Trophoblast cell (in vitro differentiated cells and primary cell): ENCODE data around the gene TUBGCP2.

Source experiments
- DNase-seq, 2 donors: peaks; one replicate each; pipeline ENCODE4 v3.0.0-alpha.2; 2016
- H2AFZ ChIP-seq: 2 replicates; pipeline ENCODE4 v1.6.1; 2013; ENCODE audit warnings: low read length, moderate library complexity, mild to moderate bottlenecking; ENCODE audit not compliant: insufficient read depth, poor library complexity
- H2AK5ac ChIP-seq: 2 replicates; pipeline ENCODE4 v1.6.1; 2013; ENCODE audit warnings: mild to moderate bottlenecking, low read length
- H2BK120ac ChIP-seq: 2 replicates; pipeline ENCODE4 v1.6.1; 2013; ENCODE audit warnings: low read length, mild to moderate bottlenecking, moderate library complexity; ENCODE audit not compliant: insufficient read depth, poor library complexity
- H2BK12ac ChIP-seq: 2 replicates; pipeline ENCODE4 v1.6.1; 2013; ENCODE audit warnings: mild to moderate bottlenecking, low read length, moderate library complexity
- H2BK5ac ChIP-seq: 2 replicates; pipeline ENCODE4 v1.6.1; 2013; ENCODE audit warnings: low read length, low read depth, moderate library complexity, mild to moderate bottlenecking; ENCODE audit not compliant: poor library complexity
- H3K14ac ChIP-seq: 2 replicates; pipeline ENCODE4 v1.6.1; 2013; ENCODE audit warnings: mild to moderate bottlenecking, low read length
- H3K18ac ChIP-seq: 2 replicates; pipeline ENCODE4 v1.6.1; 2013; ENCODE audit warnings: mild to moderate bottlenecking, low read length
- H3K23ac ChIP-seq: 2 replicates; pipeline ENCODE4 v1.6.1; 2013; ENCODE audit warnings: low read length
- H3K27ac ChIP-seq: 2 replicates; pipeline ENCODE4 v1.5.1; 2013; ENCODE audit warnings: low read depth, mild to moderate bottlenecking, inconsistent platforms, low read length, moderate library complexity
- H3K27me3 ChIP-seq: 2 replicates; pipeline ENCODE4 v1.6.1; 2013; ENCODE audit warnings: inconsistent platforms, mild to moderate bottlenecking, low read length, moderate library complexity; ENCODE audit not compliant: insufficient read depth
- H3K36me3 ChIP-seq, 2 experiments: 1 replicate in 1 of 2; 2 replicates in 1 of 2; pipeline ENCODE4 v1.6.1; 2013; ENCODE audit warnings: low read length in 2 of 2, mild to moderate bottlenecking in 2 of 2, moderate library complexity in 1 of 2; ENCODE audit not compliant: insufficient read depth in 2 of 2, control insufficient read depth in 1 of 2
- H3K4ac ChIP-seq: 2 replicates; pipeline ENCODE4 v1.6.1; 2013; ENCODE audit warnings: low read depth, mild to moderate bottlenecking, low read length, moderate library complexity
- H3K4me1 ChIP-seq, 2 experiments: 1 replicate in 1 of 2; 2 replicates in 1 of 2; pipeline ENCODE4 v1.6.1; 2013; ENCODE audit warnings: low read length in 2 of 2, mild to moderate bottlenecking in 2 of 2, moderate library complexity in 1 of 2; ENCODE audit not compliant: insufficient read depth in 2 of 2, control insufficient read depth in 1 of 2
- H3K4me2 ChIP-seq: 2 replicates; pipeline ENCODE4 v1.6.1; 2013; ENCODE audit warnings: inconsistent platforms, mild to moderate bottlenecking, low read length, moderate library complexity
- H3K4me3 ChIP-seq: 2 replicates; pipeline ENCODE4 v1.5.1; 2013; ENCODE audit warnings: mild to moderate bottlenecking, low read depth, low read length, inconsistent platforms
- H3K79me1 ChIP-seq: one replicate; pipeline ENCODE4 v1.6.1; 2013; ENCODE audit warnings: low read length
- H3K79me2 ChIP-seq: 2 replicates; pipeline ENCODE4 v1.6.1; 2013; ENCODE audit warnings: low read length, mild to moderate bottlenecking; ENCODE audit not compliant: control insufficient read depth, insufficient read depth, poor library complexity
- H3K9ac ChIP-seq: 2 replicates; pipeline ENCODE4 v1.6.1; 2013; ENCODE audit warnings: mild to moderate bottlenecking, low read length
- H3K9me3 ChIP-seq: 2 replicates; pipeline ENCODE4 v1.6.1; 2013; ENCODE audit warnings: low read depth, mild to moderate bottlenecking, control low read depth, inconsistent platforms, low read length; ENCODE audit not compliant: insufficient read depth
- H4K12ac ChIP-seq: 2 replicates; pipeline ENCODE4 v1.6.1; 2013; ENCODE audit warnings: low read depth, mild to moderate bottlenecking, low read length, moderate library complexity
- H4K8ac ChIP-seq: 2 replicates; pipeline ENCODE4 v1.6.1; 2013; ENCODE audit warnings: low read depth, mild to moderate bottlenecking, low read length, moderate library complexity
- H4K91ac ChIP-seq: one replicate; pipeline ENCODE4 v1.6.1; 2013; ENCODE audit warnings: low read depth, mild to moderate bottlenecking, low read length, moderate library complexity
- WGBS: extraction: QIAGEN DNeasy Blood & Tissue Kit; methylation state at CpG from one replicate; pipeline ENCODE4 v1.1.7; 2013; ENCODE audit warnings: missing lambda C conversion rate; ENCODE audit not compliant: insufficient read length, insufficient coverage; ENCODE audit errors: extremely low coverage; 5-methylcytosine and 5-hydroxymethylcytosine counted together

TUBGCP2 gene

DNA sequence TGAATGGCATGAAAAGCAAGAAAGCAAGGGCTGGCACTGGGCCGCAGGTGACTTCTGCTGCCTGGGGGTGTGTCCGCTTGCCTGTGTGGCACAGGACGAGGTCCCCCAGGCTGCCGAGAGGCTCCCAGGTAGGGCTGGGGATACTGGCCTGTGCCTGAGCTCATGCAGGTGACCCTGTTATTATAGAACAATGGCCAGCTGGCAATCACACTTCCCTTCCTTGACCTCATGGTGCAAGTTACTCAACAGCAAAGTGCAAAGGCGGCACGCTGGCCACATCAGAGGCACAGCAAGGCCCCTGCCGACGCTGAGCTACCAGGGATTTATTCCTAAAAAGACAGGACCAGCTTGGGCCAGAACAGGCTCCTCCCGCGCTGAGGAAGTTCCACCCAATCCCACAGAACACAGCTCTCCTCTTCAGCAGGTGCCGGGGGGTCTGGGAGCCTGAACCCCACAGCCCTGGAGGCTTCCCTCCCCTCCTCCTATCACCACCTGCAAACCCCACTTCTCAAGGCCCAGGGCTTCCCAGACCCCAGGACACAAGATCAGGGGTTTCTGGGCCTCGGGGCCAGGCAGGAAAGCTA, 30.6 kb downstream of the TUBGCP2 start:
- Histone ChIP-seq H3K14ac (peak overlapping the region; percentile 37), H2BK12ac (peak overlapping the region; percentile 54), H3K79me2 (peaks cover 3% of the 10 kb centered on the region), H2AFZ (no peak overlapping the region), H3K18ac (no peak overlapping the region), H4K91ac (peak overlapping the region; percentile 53), H3K4ac (no peak overlapping the region), H3K4me2 (peak overlapping the region; percentile 48), H3K9ac (no peak overlapping the region), H3K4me3 (no peak overlapping the region), H3K79me1 (peaks cover 21% of the 10 kb centered on the region), H3K9me3 (no peaks in the 10 kb centered on the region), H2BK120ac (peak overlapping the region; percentile 16), H3K27ac (peak overlapping the region; percentile 77), H3K4me1 (peaks cover 35 to 41% of the 10 kb centered on the region in 2 experiments), H3K23ac (no peak overlapping the region), H2AK5ac (peak overlapping the region; percentile 73), H3K36me3 (peaks cover 32 to 33% of the 10 kb centered on the region in 2 experiments), H2BK5ac (peak overlapping the region; percentile 22), H4K8ac (peak overlapping the region; percentile 18), H4K12ac (no peak overlapping the region), H3K27me3 (no peaks in the 10 kb centered on the region)
- peak in 1 of 2 donors; percentile 26 for DNase-seq
- WGBS, result no CpG with 5 or more reads among the region's 12 CpGs

- Histone ChIP-seq H3K79me2 (peaks cover 3% of the 10 kb centered on the region), H3K9me3 (no peaks in the 10 kb centered on the region), H2BK5ac (peak overlapping the region; percentile 29), H3K9ac (no peak overlapping the region), H2BK120ac (peak overlapping the region; percentile 63), H3K18ac (peak overlapping the region; percentile 62), H3K27ac (peak overlapping the region; percentile 77), H2AFZ (no peak overlapping the region), H3K4ac (no peak overlapping the region), H3K14ac (peak overlapping the region; percentile 43), H4K12ac (no peak overlapping the region), H3K4me2 (no peak overlapping the region), H3K27me3 (no peaks in the 10 kb centered on the region), H2BK12ac (peak overlapping the region; percentile 54), H3K4me3 (no peak overlapping the region), H3K4me1 (peaks cover 35 to 41% of the 10 kb centered on the region in 2 experiments), H3K36me3 (peaks cover 27% of the 10 kb centered on the region in 2 experiments), H3K23ac (no peak overlapping the region), H4K8ac (peak overlapping the region; percentile 26), H3K79me1 (peaks cover 21% of the 10 kb centered on the region), H4K91ac (peak overlapping the region; percentile 53), H2AK5ac (peak overlapping the region; percentile 73)
- DNase-seq, result peak in 1 of 2 donors; percentile 7
- WGBS, result no CpG with 5 or more reads among the region's 25 CpGs
Observed at GRCh38 chr10:133277277-133277992, 31.2 kb downstream of the TUBGCP2 start.

- H3K36me3 ChIP-seq, result peaks cover 19 to 20% of the 10 kb centered on the region in 2 experiments
- no peak within 1 kb of the TSS for H4K12ac ChIP-seq
- H3K4me3 ChIP-seq, result no peak within 1 kb of the TSS
- peak within 1 kb of the TSS; percentile 55 for H3K4me2 ChIP-seq
- H3K4me1 ChIP-seq, result peaks cover 35 to 41% of the 10 kb centered on the region in 2 experiments
- H3K79me2 ChIP-seq, result peaks cover 3% of the 10 kb centered on the region
- H2BK12ac ChIP-seq, result peak within 1 kb of the TSS; percentile 37
- peak within 1 kb of the TSS; percentile 77 for H3K27ac ChIP-seq
- H2AK5ac ChIP-seq, result peak within 1 kb of the TSS; percentile 73
- peak within 1 kb of the TSS; percentile 70 for H4K91ac ChIP-seq
- peak within 1 kb of the TSS; percentile 42 for H2BK5ac ChIP-seq
- peak within 1 kb of the TSS; percentile 59 for H3K14ac ChIP-seq
- no peaks in the 10 kb centered on the region for H3K27me3 ChIP-seq
- H3K4ac ChIP-seq, result no peak within 1 kb of the TSS
- H3K9ac ChIP-seq, result no peak within 1 kb of the TSS
- H2AFZ ChIP-seq, result no peak within 1 kb of the TSS
- H2BK120ac ChIP-seq, result peak within 1 kb of the TSS; percentile 63
- H3K79me1 ChIP-seq, result peaks cover 21% of the 10 kb centered on the region
- peak within 1 kb of the TSS; percentile 62 for H3K18ac ChIP-seq
- H3K9me3 ChIP-seq, result no peaks in the 10 kb centered on the region
- no CpG with 5 or more reads among the region's 63 CpGs for WGBS
- H3K23ac ChIP-seq, result no peak within 1 kb of the TSS
- H4K8ac ChIP-seq, result peak within 1 kb of the TSS; percentile 26
- DNase-seq, result peak; percentile 61 to 69
Observed at GRCh38 chr10:133276435-133277201, 32.1 kb downstream of the TUBGCP2 start, which contains the start of gene ADAM8. TSS of gene ADAM8 (minus strand) at chr10:133276868. CDS start at chr10:133276817, 51 bp downstream.

DNA sequence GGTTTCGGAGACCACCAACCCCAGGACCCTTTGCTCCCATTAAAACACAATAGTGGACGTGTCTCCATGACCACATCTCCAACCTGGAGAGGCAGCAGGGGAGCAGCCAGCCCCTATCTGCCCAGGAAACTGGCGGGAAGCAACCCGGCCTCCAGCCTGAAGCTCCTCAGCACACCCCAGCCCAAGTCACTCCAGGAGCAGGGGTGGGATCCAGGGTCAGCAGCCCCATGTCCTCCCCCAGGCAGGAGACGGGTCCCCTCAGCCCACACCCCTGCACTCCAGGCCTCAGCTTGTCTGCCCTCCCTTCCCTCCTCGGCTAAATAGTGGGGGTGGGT, 32.6 kb downstream of the TUBGCP2 start:
- no CpG with 5 or more reads among the region's 6 CpGs for WGBS
- H3K4me1 ChIP-seq, result peaks cover 35 to 41% of the 10 kb centered on the region in 2 experiments
- H3K27me3 ChIP-seq, result no peaks in the 10 kb centered on the region
- H2BK12ac ChIP-seq, result peak overlapping the region; percentile 21
- no peaks in the 10 kb centered on the region for H3K9me3 ChIP-seq
- peak overlapping the region; percentile 42 for H2BK5ac ChIP-seq
- no peak overlapping the region for H4K12ac ChIP-seq
- no peak overlapping the region for H2AFZ ChIP-seq
- H3K4me2 ChIP-seq, result peak overlapping the region; percentile 55
- H3K27ac ChIP-seq, result peak overlapping the region; percentile 24
- no peak overlapping the region for H3K9ac ChIP-seq
- H3K79me2 ChIP-seq, result peaks cover 3% of the 10 kb centered on the region
- H3K4ac ChIP-seq, result no peak overlapping the region
- H3K79me1 ChIP-seq, result peaks cover 21% of the 10 kb centered on the region
- H4K8ac ChIP-seq, result peak overlapping the region; percentile 23
- peak overlapping the region; percentile 59 for H3K14ac ChIP-seq
- peaks cover 17 to 18% of the 10 kb centered on the region in 2 experiments for H3K36me3 ChIP-seq
- H3K4me3 ChIP-seq, result no peak overlapping the region
- H3K18ac ChIP-seq, result peak overlapping the region; percentile 30
- no peak for DNase-seq
- peak overlapping the region; percentile 38 for H2AK5ac ChIP-seq
- H2BK120ac ChIP-seq, result peak overlapping the region; percentile 62
- no peak overlapping the region for H3K23ac ChIP-seq
- H4K91ac ChIP-seq, result peak overlapping the region; percentile 70
